ENCODE results near the gene DPPA3.

The DPPA3 gene

DNA sequence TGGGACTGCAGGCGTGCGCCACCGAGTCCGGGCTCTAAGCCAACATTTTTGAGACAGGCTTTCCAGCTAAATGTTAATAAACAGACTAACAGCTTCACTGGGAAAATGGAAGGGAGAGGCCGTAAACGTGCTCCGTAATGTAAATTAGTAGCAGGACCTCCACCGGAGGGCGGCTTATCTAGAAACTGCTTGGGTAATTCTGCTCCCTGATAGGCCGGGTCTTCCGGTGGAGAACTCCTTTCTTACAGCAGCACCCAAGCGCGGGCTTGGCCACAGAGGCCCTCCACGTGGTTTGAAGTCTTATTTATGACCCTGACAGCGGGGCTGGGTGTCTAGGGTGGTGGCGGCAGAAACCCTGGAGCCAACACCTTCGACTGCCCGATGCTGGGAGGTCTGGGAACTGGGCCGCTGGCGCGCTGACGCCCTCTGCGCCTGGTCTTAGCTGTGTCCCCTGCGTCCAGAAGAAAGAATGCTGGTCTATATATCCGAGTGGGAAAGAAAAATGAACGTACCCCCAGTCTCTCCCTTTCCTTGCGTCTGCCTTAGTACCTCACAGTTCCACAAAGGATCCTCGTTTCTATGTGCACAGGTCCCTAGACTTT is 1.7 kb downstream of the DPPA3 start:
- H3K36me3 ChIP-seq (replicated peaks in 1 of 2; ENCODE audit: control insufficient read depth in 2 of 2, insufficient read depth in 2 of 2, low read length in 2 of 2) = no peaks in the 10 kb centered on the region
- no peak overlapping the region for H3K4ac ChIP-seq (ENCODE audit: low read length)
- no peak overlapping the region for H2AFZ ChIP-seq (ENCODE audit: low read length)
- no peak overlapping the region for H2BK120ac ChIP-seq (ENCODE audit: low read depth, low read length)
- whole genome bisulfite sequencing, 2 donors (ENCODE audit: extremely low coverage in 2 of 2, insufficient read length in 2 of 2, insufficient replicate concordance in 1 of 2) = no CpG with 5 or more reads among the region's 28 CpGs
- no peak overlapping the region for H4K8ac ChIP-seq (ENCODE audit: low read depth, low read length)
- no peaks in the 10 kb centered on the region for H3K79me1 ChIP-seq (ENCODE audit: low read depth, low read length)
- no peak for DNase-seq (ENCODE audit: low spot score)
- H3K4me3 ChIP-seq (ENCODE audit: low read length in 2 of 2) = no peak overlapping the region
- no peak overlapping the region for H3K14ac ChIP-seq (ENCODE audit: low read length)
- H2BK12ac ChIP-seq (ENCODE audit: low read length) = no peak overlapping the region
- H2BK5ac ChIP-seq (ENCODE audit: low read length) = no peak overlapping the region
- H3K9ac ChIP-seq (ENCODE audit: low read depth, low read length, poor library complexity) = no peak overlapping the region
- H3K4me1 ChIP-seq (ENCODE audit: control insufficient read depth in 2 of 2, insufficient read depth in 1 of 2, low read depth in 1 of 2, low read length in 2 of 2) = no peaks in the 10 kb centered on the region
- H4K91ac ChIP-seq (ENCODE audit: low read depth, low read length, poor library complexity) = no peak overlapping the region
- no peak overlapping the region for H2BK15ac ChIP-seq (ENCODE audit: low read length)
- no peak overlapping the region for H3K18ac ChIP-seq (ENCODE audit: low read length)
- peak overlapping the region; percentile 49 for H2AK5ac ChIP-seq (ENCODE audit: low read depth, low read length)
- H3K23ac ChIP-seq (ENCODE audit: low read depth, low read length, poor library complexity) = no peak overlapping the region
- no peaks in the 10 kb centered on the region for H3K27me3 ChIP-seq (ENCODE audit: control insufficient read depth in 3 of 3, insufficient read depth in 3 of 3, low read depth in 1 of 3, low read length in 3 of 3)
- no peak overlapping the region for H3K27ac ChIP-seq (replicated peaks; ENCODE audit: low read length)
- no peak overlapping the region for H3K4me2 ChIP-seq (ENCODE audit: insufficient read depth, low read length, poor library complexity, severe bottlenecking)
- H3K9me3 ChIP-seq (replicated peaks in 1 of 2; ENCODE audit: control insufficient read depth in 2 of 2, insufficient read depth in 1 of 2, low read depth in 1 of 2, low read length in 2 of 2) = no peaks in the 10 kb centered on the region

- no peaks in the 10 kb centered on the region for H3K4me1 ChIP-seq (ENCODE audit: control insufficient read depth in 2 of 2, insufficient read depth in 1 of 2, low read depth in 1 of 2, low read length in 2 of 2)
- no peak overlapping the region for H3K4ac ChIP-seq (ENCODE audit: low read length)
- H3K9me3 ChIP-seq (replicated peaks in 1 of 2; ENCODE audit: control insufficient read depth in 2 of 2, insufficient read depth in 1 of 2, low read depth in 1 of 2, low read length in 2 of 2) = no peaks in the 10 kb centered on the region
- no peak overlapping the region for H3K18ac ChIP-seq (ENCODE audit: low read length)
- no peak for DNase-seq (ENCODE audit: low spot score)
- no peak overlapping the region for H3K14ac ChIP-seq (ENCODE audit: low read length)
- no CpG with 5 or more reads among the region's 5 CpGs for WGBS, 2 donors (ENCODE audit: extremely low coverage in 2 of 2, insufficient read length in 2 of 2, insufficient replicate concordance in 1 of 2)
- H3K27me3 ChIP-seq (ENCODE audit: control insufficient read depth in 3 of 3, insufficient read depth in 3 of 3, low read depth in 1 of 3, low read length in 3 of 3) = no peaks in the 10 kb centered on the region
- H3K4me3 ChIP-seq (ENCODE audit: low read length in 2 of 2) = no peak overlapping the region
- no peak overlapping the region for H3K27ac ChIP-seq (replicated peaks; ENCODE audit: low read length)
- no peak overlapping the region for H2BK15ac ChIP-seq (ENCODE audit: low read length)
- H2BK120ac ChIP-seq (ENCODE audit: low read depth, low read length) = no peak overlapping the region
- no peak overlapping the region for H4K91ac ChIP-seq (ENCODE audit: low read depth, low read length, poor library complexity)
- H2AFZ ChIP-seq (ENCODE audit: low read length) = no peak overlapping the region
- no peak overlapping the region for H2BK12ac ChIP-seq (ENCODE audit: low read length)
- no peak overlapping the region for H4K8ac ChIP-seq (ENCODE audit: low read depth, low read length)
- no peak overlapping the region for H3K23ac ChIP-seq (ENCODE audit: low read depth, low read length, poor library complexity)
- H2AK5ac ChIP-seq (ENCODE audit: low read depth, low read length) = no peak overlapping the region
- H3K9ac ChIP-seq (ENCODE audit: low read depth, low read length, poor library complexity) = no peak overlapping the region
- no peaks in the 10 kb centered on the region for H3K36me3 ChIP-seq (replicated peaks in 1 of 2; ENCODE audit: control insufficient read depth in 2 of 2, insufficient read depth in 2 of 2, low read length in 2 of 2)
- H3K4me2 ChIP-seq (ENCODE audit: insufficient read depth, low read length, poor library complexity, severe bottlenecking) = no peak overlapping the region
- H3K79me1 ChIP-seq (ENCODE audit: low read depth, low read length) = no peaks in the 10 kb centered on the region
- H2BK5ac ChIP-seq (ENCODE audit: low read length) = no peak overlapping the region
Observed at GRCh38 chr12:7716381-7716780, 5.1 kb downstream of the DPPA3 start.

GRCh38 chr12:7719946-7720730 is 8.9 kb downstream of the DPPA3 start:
- Histone ChIP-seq H2AK5ac (ENCODE audit: low read depth, low read length) (no peak overlapping the region), H3K9ac (ENCODE audit: low read depth, low read length, poor library complexity) (no peak overlapping the region), H3K4me3 (ENCODE audit: low read length in 2 of 2) (no peak overlapping the region), H3K79me1 (ENCODE audit: low read depth, low read length) (no peaks in the 10 kb centered on the region), H3K9me3 (replicated peaks in 1 of 2; ENCODE audit: control insufficient read depth in 2 of 2, insufficient read depth in 1 of 2, low read depth in 1 of 2, low read length in 2 of 2) (no peaks in the 10 kb centered on the region), H3K14ac (ENCODE audit: low read length) (no peak overlapping the region), H2BK15ac (ENCODE audit: low read length) (no peak overlapping the region), H4K8ac (ENCODE audit: low read depth, low read length) (no peak overlapping the region), H3K36me3 (replicated peaks in 1 of 2; ENCODE audit: control insufficient read depth in 2 of 2, insufficient read depth in 2 of 2, low read length in 2 of 2) (no peaks in the 10 kb centered on the region), H3K23ac (ENCODE audit: low read depth, low read length, poor library complexity) (no peak overlapping the region), H3K4me1 (ENCODE audit: control insufficient read depth in 2 of 2, insufficient read depth in 1 of 2, low read depth in 1 of 2, low read length in 2 of 2) (no peaks in the 10 kb centered on the region), H2BK12ac (ENCODE audit: low read length) (no peak overlapping the region), H2BK5ac (ENCODE audit: low read length) (no peak overlapping the region), H2BK120ac (ENCODE audit: low read depth, low read length) (no peak overlapping the region), H4K91ac (ENCODE audit: low read depth, low read length, poor library complexity) (no peak overlapping the region), H3K18ac (ENCODE audit: low read length) (no peak overlapping the region), H3K27ac (replicated peaks; ENCODE audit: low read length) (no peak overlapping the region), H3K27me3 (ENCODE audit: control insufficient read depth in 3 of 3, insufficient read depth in 3 of 3, low read depth in 1 of 3, low read length in 3 of 3) (peaks cover 0 to 3% (median 0%) of the 10 kb centered on the region in 3 experiments), H3K4ac (ENCODE audit: low read length) (no peak overlapping the region), H2AFZ (ENCODE audit: low read length) (no peak overlapping the region), H3K4me2 (ENCODE audit: insufficient read depth, low read length, poor library complexity, severe bottlenecking) (no peak overlapping the region)
- WGBS, 2 donors (ENCODE audit: extremely low coverage in 2 of 2, insufficient read length in 2 of 2, insufficient replicate concordance in 1 of 2) = no CpG with 5 or more reads among the region's 15 CpGs
- DNase-seq (ENCODE audit: low spot score) = no peak

GRCh38 chr12:7723926-7724325 is 12.7 kb downstream of the DPPA3 start:
- H3K4me1 ChIP-seq (ENCODE audit: control insufficient read depth in 2 of 2, insufficient read depth in 1 of 2, low read depth in 1 of 2, low read length in 2 of 2) = no peaks in the 10 kb centered on the region
- H4K8ac ChIP-seq (ENCODE audit: low read depth, low read length) = no peak overlapping the region
- no peak overlapping the region for H2AK5ac ChIP-seq (ENCODE audit: low read depth, low read length)
- no peak overlapping the region for H3K4me2 ChIP-seq (ENCODE audit: insufficient read depth, low read length, poor library complexity, severe bottlenecking)
- H3K36me3 ChIP-seq (replicated peaks in 1 of 2; ENCODE audit: control insufficient read depth in 2 of 2, insufficient read depth in 2 of 2, low read length in 2 of 2) = no peaks in the 10 kb centered on the region
- H3K27me3 ChIP-seq (ENCODE audit: control insufficient read depth in 3 of 3, insufficient read depth in 3 of 3, low read depth in 1 of 3, low read length in 3 of 3) = peaks cover 0 to 3% (median 0%) of the 10 kb centered on the region in 3 experiments
- H3K79me1 ChIP-seq (ENCODE audit: low read depth, low read length) = no peaks in the 10 kb centered on the region
- no peak overlapping the region for H2BK5ac ChIP-seq (ENCODE audit: low read length)
- no peaks in the 10 kb centered on the region for H3K9me3 ChIP-seq (replicated peaks in 1 of 2; ENCODE audit: control insufficient read depth in 2 of 2, insufficient read depth in 1 of 2, low read depth in 1 of 2, low read length in 2 of 2)
- peak overlapping the region in 1 of 2 donors; percentile 41 for H3K4me3 ChIP-seq (ENCODE audit: low read length in 2 of 2)
- no peak overlapping the region for H2BK120ac ChIP-seq (ENCODE audit: low read depth, low read length)
- H2BK12ac ChIP-seq (ENCODE audit: low read length) = no peak overlapping the region
- DNase-seq (ENCODE audit: low spot score) = no peak
- no peak overlapping the region for H3K23ac ChIP-seq (ENCODE audit: low read depth, low read length, poor library complexity)
- H3K9ac ChIP-seq (ENCODE audit: low read depth, low read length, poor library complexity) = no peak overlapping the region
- no peak overlapping the region for H2BK15ac ChIP-seq (ENCODE audit: low read length)
- peak overlapping the region; percentile 57 for H3K4ac ChIP-seq (ENCODE audit: low read length)
- no CpG with 5 or more reads among the region's 3 CpGs for WGBS, 2 donors (ENCODE audit: extremely low coverage in 2 of 2, insufficient read length in 2 of 2, insufficient replicate concordance in 1 of 2)
- no peak overlapping the region for H3K14ac ChIP-seq (ENCODE audit: low read length)
- no peak overlapping the region for H3K18ac ChIP-seq (ENCODE audit: low read length)
- H4K91ac ChIP-seq (ENCODE audit: low read depth, low read length, poor library complexity) = no peak overlapping the region
- H3K27ac ChIP-seq (replicated peaks; ENCODE audit: low read length) = no peak overlapping the region
- no peak overlapping the region for H2AFZ ChIP-seq (ENCODE audit: low read length)
